NCI-H128 (cell line): ENCODE measurements around the gene KRT3.
A peak's percentile ranks its signal among the peaks of the same experiment; 100 is the strongest.

ENCODE experiments used
- DNase-seq: peaks from one replicate; lab custom pipeline; 2025; ENCODE audit not compliant: unreplicated experiment; lab: John Stamatoyannopoulos, UW

The KRT3 gene

GRCh38 chr12:52740584-52740983 is 55.3 kb downstream of the KRT3 start:
- DNase-seq = peak; percentile 44

GRCh38 chr12:52739963-52740362 is 56.0 kb downstream of the KRT3 start:
- DNase-seq = no peak
